ENCODE data around the gene TPP1.

TPP1 gene

DNA sequence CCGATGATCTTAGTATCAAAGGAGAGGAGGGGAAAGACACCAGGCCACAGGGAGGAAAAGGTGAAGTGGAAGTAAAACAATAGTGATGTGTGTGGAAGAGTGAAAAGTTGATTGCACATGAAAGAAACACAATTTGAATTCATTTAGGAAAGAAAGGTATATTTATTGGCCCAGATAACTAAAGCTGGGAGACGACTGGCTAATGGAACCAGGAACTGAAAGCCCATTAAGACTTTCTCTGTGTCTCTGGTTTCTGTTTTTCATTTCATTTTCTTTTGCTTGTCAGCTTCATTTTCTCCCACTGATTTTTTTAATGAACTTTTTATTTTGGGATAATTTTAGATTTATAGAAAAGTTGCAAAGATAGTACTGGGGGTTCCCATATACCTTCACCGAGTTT lies 41.5 kb upstream of the TPP1 start:
- no peak for DNase-seq (ENCODE audit: low read depth)
- no peak overlapping the region for H3K4me3 ChIP-seq (ENCODE audit: low read depth, low read length)
- TF ChIP-seq, protein P1, sequence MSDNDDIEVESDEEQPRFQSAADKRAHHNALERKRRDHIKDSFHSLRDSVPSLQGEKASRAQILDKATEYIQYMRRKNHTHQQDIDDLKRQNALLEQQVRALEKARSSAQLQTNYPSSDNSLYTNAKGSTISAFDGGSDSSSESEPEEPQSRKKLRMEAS (IDR thresholded peaks at IDR 0.05; ENCODE audit: low read depth, low read length): no peak
- TF ChIP-seq, protein P2, sequence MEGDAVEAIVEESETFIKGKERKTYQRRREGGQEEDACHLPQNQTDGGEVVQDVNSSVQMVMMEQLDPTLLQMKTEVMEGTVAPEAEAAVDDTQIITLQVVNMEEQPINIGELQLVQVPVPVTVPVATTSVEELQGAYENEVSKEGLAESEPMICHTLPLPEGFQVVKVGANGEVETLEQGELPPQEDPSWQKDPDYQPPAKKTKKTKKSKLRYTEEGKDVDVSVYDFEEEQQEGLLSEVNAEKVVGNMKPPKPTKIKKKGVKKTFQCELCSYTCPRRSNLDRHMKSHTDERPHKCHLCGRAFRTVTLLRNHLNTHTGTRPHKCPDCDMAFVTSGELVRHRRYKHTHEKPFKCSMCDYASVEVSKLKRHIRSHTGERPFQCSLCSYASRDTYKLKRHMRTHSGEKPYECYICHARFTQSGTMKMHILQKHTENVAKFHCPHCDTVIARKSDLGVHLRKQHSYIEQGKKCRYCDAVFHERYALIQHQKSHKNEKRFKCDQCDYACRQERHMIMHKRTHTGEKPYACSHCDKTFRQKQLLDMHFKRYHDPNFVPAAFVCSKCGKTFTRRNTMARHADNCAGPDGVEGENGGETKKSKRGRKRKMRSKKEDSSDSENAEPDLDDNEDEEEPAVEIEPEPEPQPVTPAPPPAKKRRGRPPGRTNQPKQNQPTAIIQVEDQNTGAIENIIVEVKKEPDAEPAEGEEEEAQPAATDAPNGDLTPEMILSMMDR (IDR thresholded peaks at IDR 0.05; ENCODE audit: low read depth, low read length): no peak
- TF ChIP-seq POLR2A (IDR thresholded peaks at IDR 0.05; ENCODE audit: extremely low read depth, insufficient read length) (no peak), MYC (IDR thresholded peaks at IDR 0.05; ENCODE audit: low read depth, low read length) (no peak)

DNA sequence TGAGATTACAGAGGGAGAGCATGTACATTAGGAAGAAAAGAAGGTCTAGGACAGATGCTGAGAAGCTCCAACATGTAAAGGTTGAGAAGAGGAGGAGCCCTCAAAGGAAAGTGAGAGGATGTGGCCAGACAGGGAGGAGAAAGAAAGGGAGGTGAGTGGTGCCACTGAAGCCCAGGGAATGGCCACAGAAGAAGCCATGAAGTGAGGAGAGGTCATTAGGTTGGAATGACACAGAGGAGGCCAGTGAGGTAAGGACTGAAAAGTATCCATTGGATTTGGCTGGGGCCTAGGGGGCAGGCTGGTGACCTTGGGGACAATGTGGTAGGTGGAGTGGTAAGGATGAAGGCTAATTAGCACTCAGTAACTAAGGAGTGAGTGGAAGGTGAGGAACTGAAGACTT lies 39.4 kb upstream of the TPP1 start:
- DNase-seq (ENCODE audit: low read depth): no peak
- TF ChIP-seq, protein P2 (IDR thresholded peaks at IDR 0.05; ENCODE audit: low read depth, low read length): no peak
- TF ChIP-seq POLR2A (IDR thresholded peaks at IDR 0.05; ENCODE audit: extremely low read depth, insufficient read length): no peak

DNA sequence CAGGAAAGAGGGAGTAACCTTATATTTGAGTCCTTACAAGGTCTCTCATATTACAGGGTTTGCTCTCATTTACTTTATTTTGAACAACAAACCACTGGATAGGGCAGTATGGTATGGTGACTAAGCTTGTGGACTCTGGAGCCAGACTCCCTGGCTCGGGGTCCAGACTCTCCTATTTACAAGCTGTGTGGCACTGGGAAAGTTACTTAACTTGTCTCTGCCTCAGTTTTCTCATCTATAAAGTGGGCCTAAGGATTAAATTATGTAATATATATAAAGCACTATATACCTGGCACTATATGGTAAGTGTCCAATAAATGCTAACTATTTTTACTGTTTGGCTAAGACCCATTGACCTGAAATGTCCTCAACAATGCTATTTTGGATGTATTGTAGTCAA lies 38.1 kb upstream of the TPP1 start:
- TF ChIP-seq, protein P1 (IDR thresholded peaks at IDR 0.05; ENCODE audit: low read depth, low read length): no peak
- TF ChIP-seq POLR2A (IDR thresholded peaks at IDR 0.05; ENCODE audit: extremely low read depth, insufficient read length) (no peak), MYC (IDR thresholded peaks at IDR 0.05; ENCODE audit: low read depth, low read length) (no peak)
- no peak for DNase-seq (ENCODE audit: low read depth)
- no peak overlapping the region for H3K4me3 ChIP-seq (ENCODE audit: low read depth, low read length)

More for the DNA sequence above, 39.4 kb upstream of the TPP1 start:
- H3K4me3 ChIP-seq (ENCODE audit: low read depth, low read length): no peak overlapping the region

DNA sequence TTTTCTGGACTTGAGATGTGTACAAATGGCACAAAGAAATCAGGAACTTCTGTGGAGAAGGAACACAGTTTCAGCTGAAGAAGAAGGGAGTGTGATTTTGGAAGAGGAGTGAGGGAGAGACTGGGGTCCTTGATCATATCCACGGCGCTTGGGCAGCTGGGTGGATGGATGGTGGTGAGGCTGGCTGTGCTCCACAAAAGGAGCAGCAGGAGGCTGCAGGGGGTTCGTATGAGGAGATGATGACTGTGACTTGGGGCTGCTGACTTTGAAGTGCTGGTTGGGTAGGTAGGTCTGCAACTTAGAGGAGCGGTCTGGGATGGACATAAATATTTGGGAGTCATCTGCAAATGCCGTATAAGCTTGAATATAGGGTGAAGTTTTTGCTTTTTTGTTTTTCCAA lies 37.7 kb upstream of the TPP1 start:
- H3K4me3 ChIP-seq (ENCODE audit: low read depth, low read length): no peak overlapping the region
- TF ChIP-seq, protein P1 (IDR thresholded peaks at IDR 0.05; ENCODE audit: low read depth, low read length): no peak
- TF ChIP-seq POLR2A (IDR thresholded peaks at IDR 0.05; ENCODE audit: extremely low read depth, insufficient read length) (no peak), MYC (IDR thresholded peaks at IDR 0.05; ENCODE audit: low read depth, low read length) (no peak)
- TF ChIP-seq, protein P2 (IDR thresholded peaks at IDR 0.05; ENCODE audit: low read depth, low read length): no peak
- no peak for DNase-seq (ENCODE audit: low read depth)

DNA sequence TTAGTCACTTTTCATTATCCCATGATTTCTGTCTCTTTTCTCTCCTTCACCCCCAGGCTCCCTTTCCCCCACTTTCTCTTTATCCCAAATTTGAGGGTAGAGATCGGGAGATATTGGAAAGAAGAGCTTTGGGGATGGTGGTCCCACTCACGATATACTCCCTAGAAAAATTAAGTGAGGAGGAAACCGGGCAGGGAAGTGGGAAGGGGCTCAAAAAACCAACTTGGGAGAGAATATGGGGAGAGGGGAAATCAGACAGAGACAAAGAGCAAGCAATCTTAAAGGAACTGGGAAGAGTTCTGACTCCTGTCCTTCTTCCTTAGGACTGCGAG lies 37.3 kb upstream of the TPP1 start:
- no peak overlapping the region for H3K4me3 ChIP-seq (ENCODE audit: low read depth, low read length)

DNA sequence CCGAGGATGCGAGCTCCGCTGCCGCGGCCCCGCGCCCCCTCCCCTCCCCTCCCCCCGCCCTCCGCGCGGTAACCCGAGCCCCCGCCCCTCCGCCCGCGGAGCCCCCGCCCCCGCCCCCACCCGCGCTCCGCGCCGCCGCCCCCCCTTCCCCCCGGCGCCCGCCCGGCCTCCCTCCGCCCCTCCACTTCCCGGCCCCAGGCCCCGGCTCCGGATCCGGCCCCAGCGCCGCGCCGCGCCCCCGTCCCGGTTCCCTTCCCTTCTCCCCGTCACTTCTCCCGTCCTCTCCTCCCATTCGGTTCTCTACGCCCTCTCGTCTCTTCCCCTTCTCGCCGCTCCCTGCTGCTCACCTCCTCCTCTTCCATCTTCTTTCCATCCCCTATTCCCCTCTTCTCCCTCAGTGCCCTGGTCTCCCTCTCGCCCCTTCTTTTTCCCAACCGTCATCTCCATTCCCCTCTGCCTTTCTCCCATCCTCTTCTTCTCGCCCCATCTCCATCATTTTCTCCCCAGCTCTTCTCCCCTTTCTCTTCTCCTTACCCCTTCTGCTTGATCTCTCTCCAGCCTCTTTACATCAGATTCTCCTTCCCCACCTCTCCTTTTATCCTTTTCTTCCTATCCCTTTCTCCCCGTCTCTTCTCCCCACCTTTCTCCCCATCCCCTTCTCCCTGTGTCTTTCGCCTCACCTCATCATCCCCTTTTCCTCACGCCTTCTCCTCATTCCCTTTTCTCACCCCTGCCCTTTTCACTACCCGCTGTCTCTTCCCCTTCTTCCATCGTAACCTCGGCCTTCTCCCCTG lies 36.8 kb upstream of the TPP1 start, which contains the start of gene DCHS1:
TSS of gene DCHS1 (minus strand) at position 20 of the 794 bp plus-strand sequence. CDS start 14,196 bp downstream, outside the sequence.
- no peak within 1 kb of the TSS for H3K4me3 ChIP-seq (ENCODE audit: low read depth, low read length)
- no peak for DNase-seq (ENCODE audit: low read depth)
- TF ChIP-seq, protein P2 (IDR thresholded peaks at IDR 0.05; ENCODE audit: low read depth, low read length): no peak
- TF ChIP-seq POLR2A (IDR thresholded peaks at IDR 0.05; ENCODE audit: extremely low read depth, insufficient read length): no peak
- TF ChIP-seq, protein P1 (IDR thresholded peaks at IDR 0.05; ENCODE audit: low read depth, low read length): no peak
- TF ChIP-seq MYC (IDR thresholded peaks at IDR 0.05; ENCODE audit: low read depth, low read length): no peak

More for the DNA sequence above, 37.3 kb upstream of the TPP1 start:
- TF ChIP-seq, protein P1 (IDR thresholded peaks at IDR 0.05; ENCODE audit: low read depth, low read length): no peak
- TF ChIP-seq, protein P2 (IDR thresholded peaks at IDR 0.05; ENCODE audit: low read depth, low read length): no peak
- TF ChIP-seq MYC (IDR thresholded peaks at IDR 0.05; ENCODE audit: low read depth, low read length) (no peak), POLR2A (IDR thresholded peaks at IDR 0.05; ENCODE audit: extremely low read depth, insufficient read length) (no peak)
- DNase-seq (ENCODE audit: low read depth): no peak

Measured in NB4 (cell line).